IMR-90 (cell line): Measurements from ENCODE around the gene SELENBP1. TPM values are rescaled to one million over a fixed set of nuclear protein-coding genes. Genes with fewer than 3 reads are reported as not detected.
A peak's percentile ranks its signal among the peaks of the same experiment; 100 is the strongest.

Experiments used
- ATAC-seq: fragments of 200-7000 bp; cut with Tn5 transposase; 2 replicates; pipeline ENCODE4 v1.9.1; 2020; ENCODE audit warnings: low read depth, mild to moderate bottlenecking, moderate library complexity
- BruUV-seq: library from RNA; stranded (reverse); fragments of 400-500 nt; replicated peaks from 2 replicates; lab custom pipeline; 2021; lab: Mats Ljungman, UMichigan
- CTCF ChIA-PET: fragments of 300-600 bp; formaldehyde crosslinking; extraction: SDS; loops from one replicate; lab custom pipeline; 2021; ENCODE audit warnings: antibody characterized with exemption; lab: Yijun Ruan, JAX
- POLR2A ChIA-PET: fragments of 300-600 bp; sonication (Branson Sonifier 250); formaldehyde crosslinking; loops from one replicate; lab custom pipeline; 2022; ENCODE audit warnings: antibody characterized with exemption; ENCODE audit not compliant: unreplicated experiment; lab: Charles Lee
- DNase-seq: peaks from one replicate; pipeline ENCODE4 v3.0.0; 2013
- H2AFZ ChIP-seq: replicated peaks from 2 replicates; pipeline ENCODE3; 2013; ENCODE audit warnings: low read length, mild to moderate bottlenecking; ENCODE audit not compliant: poor library complexity
- H2AK5ac ChIP-seq: 2 replicates; pipeline ENCODE4 v1.6.1; 2013; ENCODE audit warnings: low read depth, low read length, inconsistent platforms
- H2AK9ac ChIP-seq: replicated peaks from 2 replicates; pipeline ENCODE3; 2013; ENCODE audit warnings: mild to moderate bottlenecking, low read depth, low read length, moderate library complexity; ENCODE audit not compliant: poor library complexity
- H2BK120ac ChIP-seq: 2 replicates; pipeline ENCODE4 v1.6.1; 2013; ENCODE audit warnings: low read depth, low read length, inconsistent platforms
- H2BK15ac ChIP-seq: 3 replicates; pipeline ENCODE4 v1.6.1; 2013; ENCODE audit warnings: low read depth, low read length, inconsistent platforms
- H2BK20ac ChIP-seq: 2 replicates; pipeline ENCODE4 v1.6.1; 2013; ENCODE audit warnings: low read depth, mild to moderate bottlenecking, inconsistent platforms, low read length, moderate library complexity
- H2BK5ac ChIP-seq: 2 replicates; pipeline ENCODE4 v1.6.1; 2013; ENCODE audit warnings: mild to moderate bottlenecking, low read depth, low read length, inconsistent platforms; ENCODE audit not compliant: poor library complexity, severe bottlenecking
- H3K14ac ChIP-seq: replicated peaks from 2 replicates; pipeline ENCODE4 v1.6.1; 2013; ENCODE audit warnings: low read depth, low read length, inconsistent platforms
- H3K18ac ChIP-seq: 2 replicates; pipeline ENCODE4 v1.6.1; 2013; ENCODE audit warnings: low read depth, low read length, control low read depth
- H3K23ac ChIP-seq: 2 replicates; pipeline ENCODE4 v1.6.1; 2013; ENCODE audit warnings: low read depth, low read length, inconsistent platforms
- H3K27ac ChIP-seq: 2 replicates; pipeline ENCODE4 v1.5.1; 2013; ENCODE audit warnings: mild to moderate bottlenecking, control low read depth, low read length; ENCODE audit not compliant: insufficient read depth
- H3K27me3 ChIP-seq: 2 replicates; pipeline ENCODE4 v1.6.1; 2013; ENCODE audit warnings: low read length; ENCODE audit not compliant: control insufficient read depth, insufficient read depth
- H3K36me3 ChIP-seq: 2 replicates; pipeline ENCODE4 v1.6.1; 2013; ENCODE audit warnings: low read length, mixed read lengths; ENCODE audit not compliant: control insufficient read depth, insufficient read depth
- H3K4ac ChIP-seq: 2 replicates; pipeline ENCODE4 v1.6.1; 2013; ENCODE audit warnings: low read depth, low read length, inconsistent platforms
- H3K4me1 ChIP-seq: 2 replicates; pipeline ENCODE4 v1.6.1; 2013; ENCODE audit warnings: low read length, mixed read lengths; ENCODE audit not compliant: control insufficient read depth, insufficient read depth
- H3K4me2 ChIP-seq: 2 replicates; pipeline ENCODE4 v1.6.1; 2013; ENCODE audit warnings: low read depth, mild to moderate bottlenecking, control low read depth, low read length, moderate library complexity
- H3K4me3 ChIP-seq: 2 replicates; pipeline ENCODE4 v1.5.1; 2013; ENCODE audit warnings: low read depth, mild to moderate bottlenecking, control low read depth, low read length, moderate library complexity; ENCODE audit not compliant: insufficient read depth
- H3K56ac ChIP-seq: 2 replicates; pipeline ENCODE4 v1.6.1; 2013; ENCODE audit warnings: low read length, inconsistent platforms; ENCODE audit not compliant: insufficient read depth; ENCODE audit errors: extremely low read depth
- H3K79me1 ChIP-seq, 2 experiments: 2 replicates each; pipeline ENCODE4 v1.6.1; 2013; ENCODE audit warnings: low read length in 2 of 2, inconsistent platforms in 1 of 2, low read depth in 1 of 2
- H3K9ac ChIP-seq: 2 replicates; pipeline ENCODE4 v1.6.1; 2013; ENCODE audit warnings: low read depth, low read length, control low read depth
- H3K9me1 ChIP-seq: 2 replicates; pipeline ENCODE4 v1.6.1; 2013; ENCODE audit warnings: low read length, inconsistent platforms; ENCODE audit not compliant: insufficient read depth
- H3K9me3 ChIP-seq: 2 replicates; pipeline ENCODE4 v1.6.1; 2013; ENCODE audit warnings: low read length; ENCODE audit not compliant: control insufficient read depth, insufficient read depth
- H4K20me1 ChIP-seq: 2 replicates; pipeline ENCODE4 v1.6.1; 2013; ENCODE audit warnings: low read length, inconsistent platforms; ENCODE audit not compliant: insufficient read depth
- H4K5ac ChIP-seq: 2 replicates; pipeline ENCODE4 v1.6.1; 2013; ENCODE audit warnings: mild to moderate bottlenecking, low read depth, low read length, control low read depth
- H4K8ac ChIP-seq, 2 experiments: 2 replicates each; pipeline ENCODE4 v1.6.1; 2013; ENCODE audit warnings: low read depth in 2 of 2, low read length in 2 of 2, control low read depth in 1 of 2, inconsistent platforms in 1 of 2
- H4K91ac ChIP-seq: 2 replicates; pipeline ENCODE4 v1.6.1; 2013; ENCODE audit warnings: low read depth, low read length, inconsistent platforms; ENCODE audit not compliant: insufficient read depth
- BHLHE40 ChIP-seq: fragments of 150-350 bp; IDR thresholded peaks from 2 replicates; pipeline ENCODE4 v1.6.1; 2016; ENCODE audit warnings: mild to moderate bottlenecking, low read depth, low read length
- CEBPB ChIP-seq: IDR thresholded peaks from 2 replicates; pipeline ENCODE4 v1.6.1; 2012; ENCODE audit warnings: low read depth, low read length, improper control_type of control experiment
- CHD1 ChIP-seq: IDR thresholded peaks from 2 replicates; pipeline ENCODE4 v1.6.1; 2012; ENCODE audit warnings: low read depth, low read length, improper control_type of control experiment
- FOS ChIP-seq: fragments of 150-350 bp; IDR thresholded peaks from 2 replicates; pipeline ENCODE4 v1.6.1; 2016; ENCODE audit warnings: low read depth, low read length
- MAFK ChIP-seq: IDR thresholded peaks from 2 replicates; pipeline ENCODE4 v1.6.1; 2012; ENCODE audit warnings: low read depth, low read length, improper control_type of control experiment
- MAZ ChIP-seq: IDR thresholded peaks from 2 replicates; pipeline ENCODE4 v1.6.1; 2012; ENCODE audit warnings: low read depth, mild to moderate bottlenecking, low read length, improper control_type of control experiment, moderate library complexity, borderline replicate concordance
- MXI1 ChIP-seq: IDR thresholded peaks from 2 replicates; pipeline ENCODE4 v1.6.1; 2012; ENCODE audit warnings: low read depth, mild to moderate bottlenecking, low read length, moderate library complexity, borderline replicate concordance
- NFE2L2 ChIP-seq: fragments of 150-350 bp; IDR thresholded peaks from 2 replicates; pipeline ENCODE4 v1.6.1; 2016; ENCODE audit warnings: low read depth, mild to moderate bottlenecking, low read length
- POLR2A ChIP-seq: IDR thresholded peaks from 2 replicates; pipeline ENCODE4 v1.6.1; 2012; ENCODE audit warnings: mild to moderate bottlenecking, low read depth, low read length
- RAD21 ChIP-seq: IDR thresholded peaks from 2 replicates; pipeline ENCODE4 v1.6.1; 2012; ENCODE audit warnings: low read length, improper control_type of control experiment
- RCOR1 ChIP-seq: IDR thresholded peaks from 2 replicates; pipeline ENCODE4 v1.6.1; 2012; ENCODE audit warnings: mild to moderate bottlenecking, low read length, improper control_type of control experiment; ENCODE audit not compliant: insufficient replicate concordance
- RFX5 ChIP-seq: IDR thresholded peaks from 2 replicates; pipeline ENCODE4 v1.8.0; 2012; ENCODE audit warnings: low read depth, mild to moderate bottlenecking, low read length, moderate library complexity
- SMC3 ChIP-seq: fragments of 150-350 bp; IDR thresholded peaks from 2 replicates; pipeline ENCODE4 v1.6.1; 2016; ENCODE audit warnings: low read depth, mild to moderate bottlenecking, antibody characterized with exemption, low read length, moderate library complexity
- WGBS, 2 experiments: methylation state at CpG; one replicate each; pipeline versions ENCODE4 v1.1.5 to v1.1.7; 2013; ENCODE audit warnings: missing lambda C conversion rate in 2 of 2; ENCODE audit not compliant: insufficient read length in 1 of 2; ENCODE audit errors: extremely low coverage in 2 of 2; 5-methylcytosine and 5-hydroxymethylcytosine counted together
- dilution Hi-C: fragments of 300-500 bp; cut with HindIII; formaldehyde crosslinking; loops from one replicate; pipeline ENCODE4 v1.14.3; 2018; ENCODE audit warnings: low sequenced_read_pairs; ENCODE audit not compliant: unreplicated experiment
- in situ Hi-C: fragments of 300-500 bp; cut with MboI; formaldehyde crosslinking; loops from 3 replicates; pipeline ENCODE4 v1.14.3; 2019; ENCODE audit warnings: low sequenced_read_pairs, inconsistent platforms, mixed read lengths
- intact Hi-C: fragments of 100-400 bp; cut with micrococcal nuclease; formaldehyde crosslinking; loops from 2 replicates; pipeline ENCODE4 v1.10.0; 2022
- polyA plus RNA-seq, 3 experiments: library from polyadenylated mRNA; depleted of rRNA; stranded (reverse); fragments of >200 nt; gene quantifications; 2 replicates each; pipeline ENCODE4 v1.2.3, GENCODE V29; 2012; ENCODE audit warnings: low replicate concordance in 1 of 3
- total RNA-seq: library from RNA; depleted of rRNA; stranded (reverse); fragments of >200 nt; gene quantifications from 2 replicates; pipeline ENCODE4 v1.2.3, GENCODE V29; 2012
- TF ChIP-seq, protein P1 (sequence below): fragments of 150-350 bp; IDR thresholded peaks from 2 replicates; pipeline ENCODE4 v1.6.1; 2016; ENCODE audit warnings: low read depth, mild to moderate bottlenecking, low read length, moderate library complexity, borderline replicate concordance
- TF ChIP-seq, protein P2 (sequence below): fragments of 150-350 bp; IDR thresholded peaks from 2 replicates; pipeline ENCODE4 v1.6.1; 2017; ENCODE audit warnings: mild to moderate bottlenecking, antibody characterized with exemption, low read length, low read depth

The SELENBP1 gene
- total and polyA plus RNA-seq, 2 of the 4 experiments (the other 2 are of a cell fraction): 21.3 to 56.9 TPM

DNA sequence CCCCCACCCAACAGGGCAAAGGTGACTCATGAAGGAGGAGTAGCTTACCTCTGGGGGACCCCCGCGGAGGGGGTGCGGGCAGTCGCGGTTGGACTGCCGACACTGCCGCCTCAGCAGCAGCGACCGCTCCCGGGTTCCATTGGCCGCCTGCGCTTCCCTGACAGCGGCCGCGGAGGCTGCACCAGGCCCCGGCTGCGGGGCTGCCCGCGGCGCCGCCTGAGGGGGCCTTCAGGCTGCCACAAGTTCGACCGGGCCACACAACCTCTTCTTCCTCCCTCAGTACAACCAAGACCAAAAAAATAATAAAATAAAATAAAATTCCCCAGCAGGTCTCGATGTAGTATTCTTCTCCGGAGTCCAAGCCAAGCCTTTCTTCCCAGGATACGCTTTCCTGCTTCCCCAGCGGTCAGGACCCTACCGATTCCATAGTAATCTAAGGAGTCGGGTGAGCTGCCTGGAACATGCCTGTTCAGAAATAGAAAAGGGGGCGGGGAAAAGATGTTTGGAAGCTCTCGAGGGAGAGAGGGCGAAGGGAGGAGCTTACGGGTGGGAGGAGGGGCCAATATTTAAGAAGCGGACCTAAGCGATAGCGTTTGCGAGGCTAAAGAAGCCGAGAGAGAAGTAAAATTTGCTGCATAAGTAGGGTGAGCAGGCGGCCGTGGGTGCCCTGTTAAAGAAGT, 45.1 kb downstream of the SELENBP1 start, which contains the start of gene PI4KB:
PI4KB (minus strand) TSS at position 194 of the 680 bp plus-strand sequence. CDS start 10,935 bp downstream, outside the sequence.
- intact Hi-C loops (loop anchor here (1.0 to 10.0 kb wide), 2 partner anchors 16 to 217 kb away; partner anchors contain the start of gene TUFT1), dilution Hi-C loops (no loop called here), in situ Hi-C loops (no loop called here)
- ChIA-PET POLR2A (interaction anchor here (0.5 to 1.6 kb wide), 5 partner anchors 13 to 22 kb away, joined by 3 to 4 read pairs (median 4); no protein-coding TSS in a partner anchor), CTCF (interaction anchor here (1.3 to 1.5 kb wide), 3 partner anchors 13 to 26 kb away, joined by 5 read pairs; no protein-coding TSS in a partner anchor)
- Histone ChIP-seq H3K36me3 (peaks cover 15% of the 10 kb centered on the region), H3K9me1 (peaks cover 12% of the 10 kb centered on the region), H3K4me3 (peak within 1 kb of the TSS; percentile 88), H3K79me1 (peaks cover 11 to 47% of the 10 kb centered on the region in 2 experiments), H2BK20ac (peak within 1 kb of the TSS; percentile 66; the same call in 1 of the 2 replicates), H2AK9ac (peak within 1 kb of the TSS; percentile 90), H2AK5ac (peak within 1 kb of the TSS; percentile 89), H4K8ac (peak within 1 kb of the TSS; percentile 94 to 97), H3K14ac (peak within 1 kb of the TSS; percentile 98), H4K20me1 (peaks cover 17% of the 10 kb centered on the region), H3K4me2 (peak within 1 kb of the TSS; percentile 100), H3K4me1 (peaks cover 9% of the 10 kb centered on the region), H2AFZ (peak within 1 kb of the TSS; percentile 96), H2BK5ac (peak within 1 kb of the TSS; percentile 92), H2BK120ac (peak within 1 kb of the TSS; percentile 92), H3K9ac (peak within 1 kb of the TSS; percentile 90), H3K27ac (peak within 1 kb of the TSS; percentile 88), H2BK15ac (peak within 1 kb of the TSS; percentile 80; the same call in 2 of the 3 replicates), H4K5ac (peak within 1 kb of the TSS; percentile 81), H3K4ac (peak within 1 kb of the TSS; percentile 94), H4K91ac (peak within 1 kb of the TSS; percentile 96), H3K56ac (peak within 1 kb of the TSS; percentile 99), H3K23ac (peak within 1 kb of the TSS; percentile 92), H3K18ac (peak within 1 kb of the TSS; percentile 94), H3K27me3 (no peaks in the 10 kb centered on the region), H3K9me3 (no peaks in the 10 kb centered on the region)
- DNase-seq (peak; percentile 98), ATAC-seq (peak; percentile 96)
- WGBS, 2 experiments: 0% methylated on average over 1 of the region's 40 CpGs; no CpG with 5 or more reads in 1 of the 2 experiments
- no TSS peak for BruUV-seq
- TF ChIP-seq BHLHE40: no peak
- TF ChIP-seq RCOR1: no peak
- TF ChIP-seq POLR2A: peak; percentile 79
- TF ChIP-seq RAD21: no peak
- peak; percentile 39; the same call in 1 of the 2 replicates for TF ChIP-seq MAZ
- no peak for TF ChIP-seq RFX5
- no peak for TF ChIP-seq SMC3
- TF ChIP-seq MAFK: no peak
- no peak for TF ChIP-seq NFE2L2
- TF ChIP-seq, protein P1, sequence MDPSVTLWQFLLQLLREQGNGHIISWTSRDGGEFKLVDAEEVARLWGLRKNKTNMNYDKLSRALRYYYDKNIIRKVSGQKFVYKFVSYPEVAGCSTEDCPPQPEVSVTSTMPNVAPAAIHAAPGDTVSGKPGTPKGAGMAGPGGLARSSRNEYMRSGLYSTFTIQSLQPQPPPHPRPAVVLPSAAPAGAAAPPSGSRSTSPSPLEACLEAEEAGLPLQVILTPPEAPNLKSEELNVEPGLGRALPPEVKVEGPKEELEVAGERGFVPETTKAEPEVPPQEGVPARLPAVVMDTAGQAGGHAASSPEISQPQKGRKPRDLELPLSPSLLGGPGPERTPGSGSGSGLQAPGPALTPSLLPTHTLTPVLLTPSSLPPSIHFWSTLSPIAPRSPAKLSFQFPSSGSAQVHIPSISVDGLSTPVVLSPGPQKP: no peak
- TF ChIP-seq MXI1: peak; percentile 54; the same call in 1 of the 2 replicates
- no peak for TF ChIP-seq CEBPB
- TF ChIP-seq, protein P2, sequence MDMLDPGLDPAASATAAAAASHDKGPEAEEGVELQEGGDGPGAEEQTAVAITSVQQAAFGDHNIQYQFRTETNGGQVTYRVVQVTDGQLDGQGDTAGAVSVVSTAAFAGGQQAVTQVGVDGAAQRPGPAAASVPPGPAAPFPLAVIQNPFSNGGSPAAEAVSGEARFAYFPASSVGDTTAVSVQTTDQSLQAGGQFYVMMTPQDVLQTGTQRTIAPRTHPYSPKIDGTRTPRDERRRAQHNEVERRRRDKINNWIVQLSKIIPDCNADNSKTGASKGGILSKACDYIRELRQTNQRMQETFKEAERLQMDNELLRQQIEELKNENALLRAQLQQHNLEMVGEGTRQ: no peak
- TF ChIP-seq FOS: no peak
- no peak for TF ChIP-seq CHD1
